BLaER1 treated with 17β-estradiol and CSF1 and Interleukin-3, amounts not matched to agents 10 nM and 100 nM (cell line): Measurements from ENCODE around the gene CD74.
A peak's percentile ranks its signal among the peaks of the same experiment; 100 is the strongest.

ENCODE experiments used
- H3K27ac ChIP-seq, 11 experiments: shearing (Covaris generic); formaldehyde crosslinking; 2 replicates each; pipeline ENCODE4 v1.8.1; 2022
- H3K27me3 ChIP-seq, 11 experiments: shearing (Covaris generic); formaldehyde crosslinking; 2 replicates each; pipeline ENCODE4 v1.8.1; 2022
- H3K36me3 ChIP-seq, 11 experiments: shearing (Covaris generic); formaldehyde crosslinking; 2 replicates each; pipeline ENCODE4 v1.8.1; 2022
- H3K4me1 ChIP-seq, 10 experiments: shearing (Covaris generic); formaldehyde crosslinking; 2 replicates each; pipeline ENCODE4 v1.8.1; 2022
- H3K4me2 ChIP-seq, 11 experiments: shearing (Covaris generic); formaldehyde crosslinking; 2 replicates each; pipeline ENCODE4 v1.8.1; 2022
- H3K4me3 ChIP-seq, 10 experiments: shearing (Covaris generic); formaldehyde crosslinking; 2 replicates each; pipeline ENCODE4 v1.8.1; 2022
- H3K9ac ChIP-seq, 11 experiments: shearing (Covaris generic); formaldehyde crosslinking; 2 replicates each; pipeline ENCODE4 v1.8.1; 2022
- H3K9me3 ChIP-seq, 11 experiments: shearing (Covaris generic); formaldehyde crosslinking; replicated peaks in 1 of 11; 2 replicates each; pipeline ENCODE4 v1.8.1; 2022
- H4K20me1 ChIP-seq, 11 experiments: shearing (Covaris generic); formaldehyde crosslinking; 2 replicates each; pipeline ENCODE4 v1.8.1; 2022
- Cebpa-rat ChIP-seq, 11 experiments: shearing (Covaris generic); IDR thresholded peaks; 2 replicates each; pipeline ENCODE4 v1.8.1; 2022

Gene CD74

GRCh38 chr5:150408231-150408943 lies 4.3 kb downstream of the CD74 start:
- Histone ChIP-seq H3K4me1 (peaks cover 38 to 69% (median 56%) of the 10 kb centered on the region in 10 experiments), H4K20me1 (peaks cover 51 to 88% (median 75%) of the 10 kb centered on the region in 11 experiments; a peak in 20 of 22 replicates), H3K9me3 (no peaks in the 10 kb centered on the region), H3K36me3 (peaks cover 55 to 66% (median 62%) of the 10 kb centered on the region in 11 experiments), H3K27me3 (no peaks in the 10 kb centered on the region), H3K4me2 (peak overlapping the region; percentile 83 to 99 (median 96)), H3K9ac (peak overlapping the region; percentile 57 to 97 (median 94); a peak in 20 of 22 replicates), H3K4me3 (peak overlapping the region in 8 of 10 experiments; percentile 71 to 90 (median 86); a peak in 15 of 20 replicates), H3K27ac (peak overlapping the region; percentile 90 to 98 (median 94); a peak in 20 of 22 replicates)
- no peak for TF ChIP-seq Cebpa-rat (IDR thresholded peaks at IDR 0.05)

DNA sequence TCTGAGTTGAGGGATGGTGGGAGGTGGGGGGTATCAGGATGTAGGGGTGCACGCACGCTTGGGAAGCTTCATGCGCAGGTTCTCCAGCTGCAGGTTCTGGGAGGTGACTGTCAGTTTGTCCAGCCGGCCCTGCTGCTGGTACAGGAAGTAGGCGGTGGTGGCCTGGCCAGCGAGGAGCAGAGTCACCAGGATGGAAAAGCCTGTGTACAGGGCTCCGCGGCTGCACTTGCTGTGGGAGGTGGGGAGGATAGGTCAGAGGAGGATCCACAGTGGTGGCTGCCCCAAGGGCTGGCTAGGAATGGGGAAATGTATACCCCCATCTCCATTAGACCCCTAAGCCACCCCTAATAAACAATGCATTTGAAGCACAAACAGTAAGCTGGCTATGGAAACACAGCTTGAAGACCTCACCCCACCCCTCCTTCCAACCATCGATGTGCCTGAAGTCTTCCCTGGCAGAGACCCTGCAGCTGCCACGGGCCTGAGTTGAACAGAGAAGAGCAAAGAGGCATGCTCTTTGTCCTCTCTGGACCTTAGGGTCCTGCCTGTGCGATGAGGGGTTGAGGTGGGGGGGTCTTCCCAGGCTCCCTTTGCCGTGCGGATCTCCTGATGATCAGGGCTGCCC lies 5.5 kb downstream of the CD74 start:
- H3K4me1 ChIP-seq: peaks cover 44 to 66% (median 59%) of the 10 kb centered on the region in 10 experiments
- H3K27me3 ChIP-seq: no peaks in the 10 kb centered on the region
- H3K27ac ChIP-seq: peak overlapping the region in 10 of 11 experiments; percentile 90 to 98 (median 94); a peak in 17 of 22 replicates
- no peaks in the 10 kb centered on the region for H3K9me3 ChIP-seq
- H3K9ac ChIP-seq: peak overlapping the region in 9 of 11 experiments; percentile 38 to 97 (median 96); a peak in 14 of 22 replicates
- H3K36me3 ChIP-seq: peaks cover 67 to 78% (median 74%) of the 10 kb centered on the region in 11 experiments
- peaks cover 63 to 97% (median 86%) of the 10 kb centered on the region in 11 experiments; a peak in 21 of 22 replicates for H4K20me1 ChIP-seq
- no peak for TF ChIP-seq Cebpa-rat (IDR thresholded peaks at IDR 0.05)
- H3K4me3 ChIP-seq: no peak overlapping the region
- H3K4me2 ChIP-seq: peak overlapping the region; percentile 20 to 99 (median 96); a peak in 19 of 22 replicates

- H3K36me3 ChIP-seq: peaks cover 72 to 83% (median 79%) of the 10 kb centered on the region in 11 experiments
- peak overlapping the region in 3 of 11 experiments; percentile 94 to 96 (median 96); a peak in 4 of 22 replicates for H3K9ac ChIP-seq
- H3K27ac ChIP-seq: peak overlapping the region in 8 of 11 experiments; percentile 90 to 98 (median 95); a peak in 10 of 22 replicates
- H3K4me1 ChIP-seq: peaks cover 43 to 71% (median 60%) of the 10 kb centered on the region in 10 experiments
- no peak for TF ChIP-seq Cebpa-rat (IDR thresholded peaks at IDR 0.05)
- no peak overlapping the region for H3K4me3 ChIP-seq
- H3K27me3 ChIP-seq: no peaks in the 10 kb centered on the region
- peak overlapping the region in 9 of 11 experiments; percentile 20 to 99 (median 96); a peak in 7 of 22 replicates for H3K4me2 ChIP-seq
- peaks cover 66 to 97% (median 90%) of the 10 kb centered on the region in 11 experiments; a peak in 21 of 22 replicates for H4K20me1 ChIP-seq
- no peaks in the 10 kb centered on the region for H3K9me3 ChIP-seq
Measured at GRCh38 chr5:150406723-150407095, 6.0 kb downstream of the CD74 start.

DNA sequence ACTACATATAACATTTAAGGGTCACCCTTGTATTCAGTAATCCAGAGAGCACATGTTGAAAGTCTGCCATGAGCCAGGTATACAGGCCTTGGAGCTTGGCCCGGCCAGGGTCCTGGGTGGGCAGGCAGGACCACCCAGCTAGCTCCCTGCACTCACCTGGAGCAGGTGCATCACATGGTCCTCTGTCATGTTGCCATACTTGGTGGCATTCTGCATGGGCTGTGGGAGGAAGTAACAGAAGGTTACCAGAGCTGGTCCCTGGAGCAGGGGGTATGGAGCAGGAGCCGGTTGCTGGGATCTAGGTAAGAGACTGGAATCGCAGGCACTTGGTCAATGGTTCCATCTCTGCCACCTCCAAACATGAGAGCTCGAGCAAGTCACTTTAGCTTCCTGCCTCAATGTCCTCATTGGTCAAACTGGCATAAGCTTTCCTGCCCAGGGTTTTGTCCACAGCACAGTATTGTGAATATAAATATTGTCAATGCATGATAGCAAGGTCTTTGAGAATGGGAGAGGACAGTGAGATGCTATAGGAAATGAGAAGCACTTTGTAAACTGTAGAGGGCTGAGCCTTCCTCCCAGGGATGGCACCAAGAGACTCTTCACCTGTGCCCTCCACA lies 6.5 kb downstream of the CD74 start:
- H3K36me3 ChIP-seq: peaks cover 77 to 85% (median 84%) of the 10 kb centered on the region in 11 experiments
- H3K4me2 ChIP-seq: peak overlapping the region in 5 of 11 experiments; percentile 5 to 99 (median 98); a peak in 5 of 22 replicates
- TF ChIP-seq Cebpa-rat (IDR thresholded peaks at IDR 0.05): no peak
- H3K4me1 ChIP-seq: peaks cover 38 to 74% (median 61%) of the 10 kb centered on the region in 10 experiments
- H3K27me3 ChIP-seq: no peaks in the 10 kb centered on the region
- H3K4me3 ChIP-seq: no peak overlapping the region
- peaks cover 71 to 97% (median 90%) of the 10 kb centered on the region in 11 experiments; a peak in 21 of 22 replicates for H4K20me1 ChIP-seq
- H3K27ac ChIP-seq: peak overlapping the region in 7 of 11 experiments; percentile 90 to 98 (median 96); a peak in 6 of 22 replicates
- H3K9me3 ChIP-seq: no peaks in the 10 kb centered on the region
- H3K9ac ChIP-seq: peak overlapping the region in 2 of 11 experiments; percentile 96; a peak in 3 of 22 replicates

DNA sequence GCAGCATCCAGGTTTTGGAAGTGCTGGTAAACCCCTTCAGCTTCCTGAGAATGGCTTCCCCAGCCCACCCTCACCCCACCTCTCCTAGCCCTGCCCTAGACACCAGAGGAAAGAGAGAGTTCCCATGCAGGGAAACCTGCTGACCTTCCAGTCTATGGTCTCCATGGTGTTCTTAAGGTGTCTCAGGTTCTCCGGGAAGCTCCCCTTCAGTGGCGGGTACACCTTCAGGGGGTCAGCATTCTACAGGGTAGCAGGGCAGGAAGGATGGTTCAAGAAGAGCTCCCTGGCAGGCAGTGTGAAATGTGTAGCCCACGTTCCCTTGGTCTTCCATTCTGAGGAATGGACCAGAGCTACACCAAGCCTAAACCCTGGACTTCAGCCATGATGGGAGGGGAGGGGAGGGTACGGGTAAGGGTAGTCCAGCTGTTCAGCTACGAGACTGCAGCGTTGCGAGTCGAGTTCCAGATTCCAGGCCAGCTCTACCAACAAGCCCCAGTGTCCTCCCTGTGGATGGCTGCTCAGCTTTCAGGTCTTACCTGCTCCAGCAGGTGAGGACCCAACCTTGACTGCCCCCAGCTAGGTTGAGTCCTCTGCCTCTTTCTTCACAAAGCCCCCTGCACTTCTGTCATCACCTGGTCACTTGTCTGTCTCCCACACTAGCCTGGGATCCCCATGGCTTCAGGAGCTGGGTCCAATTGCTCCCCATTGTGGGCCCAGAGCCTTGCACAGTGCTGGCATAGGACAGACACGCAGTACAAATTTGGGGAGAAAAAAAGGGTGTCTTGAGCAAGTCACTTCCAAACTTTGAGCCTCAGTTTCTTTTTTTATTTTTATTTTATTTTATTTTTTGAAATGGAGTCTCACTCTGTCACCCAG lies 7.5 kb downstream of the CD74 start:
- peak overlapping the region in 4 of 11 experiments; percentile 7 to 29 (median 12); a peak in 5 of 22 replicates for H3K27ac ChIP-seq
- no peak for TF ChIP-seq Cebpa-rat (IDR thresholded peaks at IDR 0.05)
- peaks cover 82 to 100% (median 97%) of the 10 kb centered on the region in 11 experiments; a peak in 21 of 22 replicates for H4K20me1 ChIP-seq
- H3K9ac ChIP-seq: no peak overlapping the region; a peak in 2 of 22 replicates
- no peak overlapping the region for H3K4me3 ChIP-seq
- H3K36me3 ChIP-seq: peaks cover 87 to 95% (median 94%) of the 10 kb centered on the region in 11 experiments
- peak overlapping the region in 1 of 11 experiments; percentile 10; a peak in 1 of 22 replicates for H3K4me2 ChIP-seq
- H3K9me3 ChIP-seq: no peaks in the 10 kb centered on the region
- H3K4me1 ChIP-seq: peaks cover 31 to 85% (median 65%) of the 10 kb centered on the region in 10 experiments
- H3K27me3 ChIP-seq: no peaks in the 10 kb centered on the region

DNA sequence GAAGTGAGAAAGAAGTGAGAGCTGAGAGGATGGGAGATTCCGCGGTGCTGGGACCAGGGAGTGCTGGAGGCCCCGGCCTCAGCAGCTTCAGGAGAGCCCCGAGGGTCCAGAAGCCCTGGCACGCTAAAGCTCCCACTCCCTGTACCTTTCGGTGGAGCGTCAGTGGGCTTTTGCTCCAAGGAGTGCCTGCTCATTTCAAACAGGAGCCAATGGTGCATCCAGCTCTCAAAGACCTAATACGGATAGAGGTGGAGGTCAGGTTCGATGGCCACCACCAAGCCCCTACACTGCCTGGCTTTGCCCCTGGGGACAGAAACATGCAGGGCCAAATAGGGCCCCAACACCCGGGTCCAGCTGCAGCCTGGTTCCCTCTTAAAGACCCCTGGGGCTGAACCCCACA lies 8.2 kb downstream of the CD74 start:
- peaks cover 85 to 100% (median 100%) of the 10 kb centered on the region in 11 experiments; a peak in 21 of 22 replicates for H4K20me1 ChIP-seq
- H3K4me2 ChIP-seq: no peak overlapping the region
- H3K9me3 ChIP-seq: no peaks in the 10 kb centered on the region
- H3K4me3 ChIP-seq: no peak overlapping the region
- H3K27me3 ChIP-seq: no peaks in the 10 kb centered on the region
- peak overlapping the region in 3 of 11 experiments; percentile 16 to 44 (median 19); a peak in 4 of 22 replicates for H3K27ac ChIP-seq
- TF ChIP-seq Cebpa-rat (IDR thresholded peaks at IDR 0.05): no peak
- peaks cover 28 to 85% (median 67%) of the 10 kb centered on the region in 10 experiments for H3K4me1 ChIP-seq
- H3K36me3 ChIP-seq: peaks cover 94 to 100% (median 100%) of the 10 kb centered on the region in 11 experiments
- H3K9ac ChIP-seq: no peak overlapping the region; a peak in 1 of 22 replicates

DNA sequence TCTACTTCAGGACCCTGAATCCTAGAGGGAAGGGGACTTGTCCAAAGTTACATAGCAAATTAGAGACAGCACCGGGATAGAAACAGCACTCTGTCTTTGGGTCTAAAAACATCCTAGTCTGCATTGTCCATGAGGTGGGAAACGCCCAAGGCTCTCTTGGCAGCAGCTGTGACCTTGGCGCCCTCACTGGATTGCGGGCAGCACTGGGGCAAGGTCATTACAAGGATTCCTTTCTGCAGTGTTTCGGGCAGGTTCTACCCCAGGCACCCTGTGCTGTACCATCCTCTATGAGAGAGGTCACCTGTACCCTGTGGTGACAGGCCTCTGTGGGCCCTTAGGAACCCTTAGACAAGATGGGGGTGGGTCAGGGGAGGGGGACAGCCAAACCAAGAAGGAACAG lies 8.6 kb downstream of the CD74 start:
- H3K36me3 ChIP-seq: peaks cover 98 to 100% (median 100%) of the 10 kb centered on the region in 11 experiments
- peaks cover 85 to 100% (median 100%) of the 10 kb centered on the region in 11 experiments; a peak in 21 of 22 replicates for H4K20me1 ChIP-seq
- H3K4me2 ChIP-seq: no peak overlapping the region

More for the DNA sequence above, 8.6 kb downstream of the CD74 start:
- Histone ChIP-seq H3K9me3 (no peaks in the 10 kb centered on the region), H3K27ac (peak overlapping the region in 5 of 11 experiments; percentile 0 to 44 (median 19); a peak in 2 of 22 replicates), H3K4me1 (peaks cover 24 to 81% (median 64%) of the 10 kb centered on the region in 10 experiments), H3K9ac (peak overlapping the region in 1 of 11 experiments; percentile 9; a peak in 2 of 22 replicates), H3K4me3 (no peak overlapping the region), H3K27me3 (no peaks in the 10 kb centered on the region)
- TF ChIP-seq Cebpa-rat (IDR thresholded peaks at IDR 0.05): no peak
